HG02973 (cell line): ENCODE measurements around the gene AP3B1.
"Not testable (repeated sequence)": the region's sequence is repeated elsewhere in the genome, so short reads cannot be mapped to it uniquely, and the experiment has no call there.

ENCODE experiments used
- ATAC-seq: cut with Tn5 transposase; IDR thresholded peaks from one replicate; pipeline ENCODE4 v1.9.1; 2021; ENCODE audit warnings: moderate library complexity; ENCODE audit not compliant: unreplicated experiment

AP3B1 gene

GRCh38 chr5:78178356-78178755 lies 116.1 kb downstream of the AP3B1 start:
- no peak for ATAC-seq

- ATAC-seq: not testable (repeated sequence)
Observed at GRCh38 chr5:78170335-78170734, 124.2 kb downstream of the AP3B1 start.

DNA sequence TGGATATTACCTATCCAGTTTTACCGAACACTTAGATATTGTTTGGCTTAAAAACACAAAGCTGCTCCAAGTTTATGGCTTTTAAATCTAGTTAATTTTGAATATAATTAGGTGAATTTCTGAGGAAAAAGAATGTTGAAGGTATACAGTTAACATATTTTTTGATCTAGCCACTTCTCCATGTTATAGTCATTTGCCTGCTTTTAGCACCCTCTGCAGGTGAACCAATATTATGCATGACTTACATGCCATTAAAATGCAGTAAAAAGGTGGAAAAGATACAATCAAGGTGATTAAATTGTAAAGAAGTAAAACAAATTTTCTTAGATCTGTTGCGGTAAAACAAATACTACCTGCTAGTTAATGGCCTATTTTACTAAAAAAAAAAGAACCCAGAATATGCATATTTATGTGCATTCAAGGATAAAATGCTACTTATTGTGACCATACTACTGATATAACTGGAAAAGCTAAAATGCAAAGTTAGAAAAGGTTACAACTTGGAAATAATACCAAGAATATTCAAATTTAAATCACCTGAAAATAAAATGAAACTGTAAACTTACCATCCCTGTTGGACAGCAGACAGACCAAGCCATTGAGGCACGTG lies 132.1 kb downstream of the AP3B1 start:
- no peak for ATAC-seq

- no peak for ATAC-seq
Observed at GRCh38 chr5:78157001-78157400, 137.5 kb downstream of the AP3B1 start.

DNA sequence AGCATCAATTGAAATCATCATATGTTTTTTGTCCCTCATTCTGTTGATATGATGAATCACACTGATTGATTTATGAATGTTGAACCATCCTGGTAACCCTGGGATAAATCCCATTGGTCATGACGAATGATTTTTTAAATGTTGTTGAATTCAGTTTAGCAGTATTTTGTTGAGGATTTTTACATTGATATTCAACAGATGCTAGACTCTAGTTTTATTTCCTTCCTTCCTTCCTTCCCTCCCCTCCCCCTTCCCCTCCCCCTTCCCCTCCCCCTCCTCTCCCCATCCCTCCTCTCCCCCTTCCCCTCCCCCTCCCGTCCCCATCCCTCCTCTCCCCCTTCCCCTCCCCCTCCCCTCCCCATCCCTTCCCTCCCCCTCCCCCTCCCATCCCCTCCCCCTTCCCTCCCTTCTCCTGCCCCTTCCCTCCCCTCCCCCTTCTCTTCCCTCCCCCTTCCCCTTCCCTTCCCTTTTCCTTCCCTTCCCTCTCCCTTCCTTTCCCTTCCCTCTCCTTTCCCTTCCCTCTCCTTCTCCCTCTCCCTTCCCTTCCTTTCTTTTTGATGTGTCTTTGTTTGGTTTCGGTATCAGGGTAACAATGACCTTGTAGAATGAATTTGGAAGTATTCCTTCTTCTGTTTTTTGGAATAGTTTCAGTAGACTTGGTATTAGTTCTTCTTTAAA lies 142.8 kb downstream of the AP3B1 start:
- no peak for ATAC-seq

DNA sequence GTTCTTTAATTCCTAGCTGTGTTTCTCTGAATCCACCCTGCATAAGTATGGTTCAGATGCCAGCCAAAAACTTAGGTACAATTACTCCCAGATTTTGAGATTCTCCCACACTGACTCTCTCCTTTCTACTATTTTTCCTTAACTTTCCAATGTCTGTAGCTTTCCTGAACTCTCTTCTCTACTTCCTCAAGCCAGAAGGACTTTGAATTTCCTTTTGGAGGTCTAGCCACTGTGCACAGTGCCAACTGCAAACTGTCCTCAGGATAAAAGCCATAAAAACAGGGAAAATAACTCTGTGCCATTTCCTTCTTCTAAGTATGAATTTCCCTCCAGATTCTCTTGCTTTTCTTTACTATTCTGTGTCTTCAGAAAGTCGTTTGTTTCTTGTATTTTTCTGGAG lies 157.2 kb downstream of the AP3B1 start:
- no peak for ATAC-seq

- ATAC-seq: no peak
Observed at GRCh38 chr5:78133423-78133822, 161.1 kb downstream of the AP3B1 start.

- ATAC-seq: no peak
Observed at GRCh38 chr5:78132507-78132906, 162.0 kb downstream of the AP3B1 start.

GRCh38 chr5:78129597-78129996 lies 164.9 kb downstream of the AP3B1 start:
- no peak for ATAC-seq

DNA sequence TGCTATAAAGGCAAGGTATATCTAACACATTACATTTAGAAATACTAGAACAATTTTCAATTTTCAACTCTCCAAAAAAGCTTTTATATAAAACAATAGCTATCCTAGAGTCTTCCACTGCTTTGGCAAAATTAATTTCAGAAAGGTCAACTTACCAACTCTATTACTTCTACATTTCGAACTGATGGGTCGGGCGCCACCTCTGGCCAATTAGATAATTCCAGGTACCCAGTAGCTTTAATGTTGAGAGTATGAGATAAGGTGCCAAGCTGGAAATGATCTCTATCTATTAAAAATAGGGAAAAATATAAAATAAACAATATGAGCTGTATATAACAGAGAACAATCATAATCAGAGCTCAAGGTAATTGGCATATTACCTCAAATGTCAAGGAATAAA lies 166.6 kb downstream of the AP3B1 start:
- no peak for ATAC-seq

- ATAC-seq: no peak
Observed at GRCh38 chr5:78126536-78126935, 168.0 kb downstream of the AP3B1 start.

- ATAC-seq: no peak
Observed at GRCh38 chr5:78116167-78116566, 178.3 kb downstream of the AP3B1 start.

DNA sequence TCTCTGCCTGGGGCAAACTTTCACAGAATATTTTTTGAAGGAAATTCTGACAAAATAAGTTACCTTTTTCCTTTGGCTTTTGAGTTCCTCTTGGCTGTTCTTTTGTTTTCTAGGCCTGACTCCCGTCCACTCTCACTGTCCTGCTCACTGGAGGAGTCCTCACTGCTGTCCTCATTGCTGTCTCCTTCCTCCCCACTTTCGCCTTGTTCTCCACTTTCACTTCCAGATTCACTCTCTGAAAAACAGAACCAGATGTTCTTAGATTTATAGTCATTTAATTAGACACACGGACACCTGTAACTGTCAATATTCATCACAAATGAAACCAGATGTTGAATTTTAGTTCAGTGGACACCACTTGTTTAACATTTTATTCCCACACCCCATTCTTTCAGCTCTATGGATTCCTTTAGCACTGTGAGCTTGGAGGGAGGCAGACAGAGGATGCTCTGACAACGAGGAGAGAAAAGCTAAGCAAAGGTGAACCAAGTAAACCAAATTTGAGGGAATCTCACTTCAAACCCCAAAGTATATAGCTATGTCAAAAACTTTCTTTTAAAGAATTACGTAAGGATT lies 180.7 kb downstream of the AP3B1 start:
- no peak for ATAC-seq

GRCh38 chr5:78112931-78113330 lies 181.6 kb downstream of the AP3B1 start:
- no peak for ATAC-seq

DNA sequence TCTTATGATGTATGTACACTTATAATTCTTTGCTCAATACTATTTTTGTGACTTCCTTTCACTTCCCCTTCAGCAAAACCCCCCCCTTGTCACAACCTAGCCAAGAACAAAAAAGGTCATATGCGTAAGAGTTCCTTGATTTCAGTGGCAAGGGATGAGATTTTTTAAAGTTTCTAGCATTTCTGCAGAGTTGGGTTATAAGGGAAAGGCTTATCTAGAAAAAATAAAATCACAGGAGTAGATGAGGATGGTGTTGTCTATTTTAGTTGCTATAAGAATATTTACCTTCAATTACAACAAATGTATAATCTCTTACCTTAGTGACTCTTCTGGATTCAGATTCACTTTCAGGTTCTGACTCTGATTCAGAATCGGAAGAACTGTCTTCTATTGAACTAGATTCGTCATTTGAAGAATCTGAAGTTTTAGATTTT lies 184.6 kb downstream of the AP3B1 start:
- ATAC-seq: peak; percentile 69

DNA sequence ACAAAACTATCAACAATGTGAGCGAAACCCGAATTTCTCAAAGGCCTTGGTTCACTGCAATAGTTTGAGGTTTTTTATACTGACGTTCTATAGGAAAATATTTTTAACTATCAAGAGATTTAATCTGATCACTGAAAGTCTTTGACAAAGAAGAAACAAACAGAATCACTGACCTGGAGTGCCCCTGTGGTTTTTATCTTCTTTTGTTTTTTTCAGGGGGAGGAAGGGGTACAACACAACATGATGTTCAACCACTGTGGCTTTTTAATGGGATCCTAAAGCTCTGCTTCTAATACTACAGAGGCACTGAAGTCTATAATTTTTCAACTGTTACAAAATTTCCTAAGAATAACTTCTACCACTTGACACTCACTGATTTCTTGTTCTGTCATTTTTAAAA lies 185.9 kb downstream of the AP3B1 start:
- ATAC-seq: no peak

GRCh38 chr5:78103232-78103918 lies 191.1 kb downstream of the AP3B1 start:
- ATAC-seq: no peak

GRCh38 chr5:78102500-78102899 lies 192.0 kb downstream of the AP3B1 start:
- ATAC-seq: no peak

- ATAC-seq: no peak
Observed at GRCh38 chr5:78095125-78095524, 199.4 kb downstream of the AP3B1 start.

- no peak for ATAC-seq
Observed at GRCh38 chr5:78090002-78090401, 204.5 kb downstream of the AP3B1 start.

- ATAC-seq: no peak
Observed at GRCh38 chr5:78078858-78079257, 215.6 kb downstream of the AP3B1 start.
